Cortex of kidney (tissue), 1 donor: Measurements from ENCODE around the gene JPH2.
"Not testable (repeated sequence)": the region's sequence is repeated elsewhere in the genome, so short reads cannot be mapped to it uniquely, and the experiment has no call there.

Source experiments
- DNase-seq: peaks from one replicate; lab custom pipeline; 2025; lab: John Stamatoyannopoulos, UW

JPH2 gene

GRCh38 chr20:44159125-44159524, 27.9 kb downstream of the JPH2 start:
- no peak for DNase-seq

DNA sequence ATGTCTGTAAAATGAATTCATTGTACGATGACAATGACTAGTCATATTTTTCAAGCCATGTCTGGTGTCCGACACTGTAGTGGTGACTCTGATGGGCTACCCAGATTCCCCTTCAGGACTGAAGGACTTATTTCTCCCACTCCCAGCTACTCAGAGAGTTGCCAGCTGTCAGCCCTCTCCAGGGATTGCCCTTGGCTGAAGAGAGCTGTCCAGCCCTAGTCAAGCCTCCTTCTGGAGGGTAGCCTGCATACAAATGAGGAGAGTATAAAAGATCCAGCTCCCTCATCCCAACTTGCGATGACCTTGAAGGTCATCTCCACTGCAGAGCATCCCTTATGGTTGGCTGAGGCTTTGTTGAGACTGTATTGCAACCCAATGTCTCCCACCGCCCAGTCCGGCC, 29.9 kb downstream of the JPH2 start:
- DNase-seq, result no peak

DNA sequence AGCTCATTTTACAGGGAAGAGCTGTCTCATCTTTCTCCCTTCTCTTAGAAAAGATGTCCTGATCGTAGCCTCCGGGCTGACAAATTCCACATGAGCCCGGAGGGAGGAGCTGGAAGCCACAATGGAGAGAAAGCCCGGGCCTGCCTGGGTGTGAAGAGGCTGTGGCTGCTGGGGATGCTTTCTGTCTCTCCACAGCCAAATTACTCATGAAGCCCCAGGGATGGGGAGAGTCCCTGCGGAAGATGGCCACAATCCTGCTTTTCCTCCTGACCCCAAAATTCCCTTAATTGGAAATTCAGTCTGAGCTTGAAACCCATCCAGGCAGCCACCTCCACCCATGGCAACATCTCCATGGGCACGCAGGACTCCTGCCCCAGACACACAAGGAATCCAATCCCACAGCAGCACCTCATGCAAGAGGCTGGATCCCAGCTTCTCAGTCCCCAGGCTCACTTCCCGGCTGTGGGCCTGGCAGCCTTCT, 32.4 kb downstream of the JPH2 start:
- no peak for DNase-seq

DNA sequence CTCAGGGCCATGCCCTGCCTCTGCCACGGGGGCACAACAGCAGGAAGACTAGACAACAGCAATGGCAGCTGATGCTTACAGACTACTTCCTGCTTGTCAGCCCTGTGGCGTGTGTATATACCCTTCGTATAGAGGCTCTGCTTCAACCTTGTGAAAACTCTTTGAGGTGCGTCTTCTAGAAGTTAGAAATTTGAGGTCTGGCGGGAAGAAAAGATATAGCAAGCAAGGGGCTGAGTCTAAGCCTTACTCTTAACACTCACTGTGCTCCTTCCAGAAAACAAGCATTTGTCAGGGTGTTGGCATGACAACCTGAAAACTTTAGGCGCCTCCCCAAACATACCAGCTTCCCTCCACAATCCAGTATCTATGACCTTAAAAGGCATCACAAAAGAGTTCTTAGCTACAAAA, 33.3 kb downstream of the JPH2 start:
- no peak for DNase-seq

GRCh38 chr20:44151621-44152416, 35.2 kb downstream of the JPH2 start:
- DNase-seq, result no peak

- DNase-seq, result no peak
These were observed 40.7 kb downstream of the JPH2 start for GRCh38 chr20:44146272-44146671.

DNA sequence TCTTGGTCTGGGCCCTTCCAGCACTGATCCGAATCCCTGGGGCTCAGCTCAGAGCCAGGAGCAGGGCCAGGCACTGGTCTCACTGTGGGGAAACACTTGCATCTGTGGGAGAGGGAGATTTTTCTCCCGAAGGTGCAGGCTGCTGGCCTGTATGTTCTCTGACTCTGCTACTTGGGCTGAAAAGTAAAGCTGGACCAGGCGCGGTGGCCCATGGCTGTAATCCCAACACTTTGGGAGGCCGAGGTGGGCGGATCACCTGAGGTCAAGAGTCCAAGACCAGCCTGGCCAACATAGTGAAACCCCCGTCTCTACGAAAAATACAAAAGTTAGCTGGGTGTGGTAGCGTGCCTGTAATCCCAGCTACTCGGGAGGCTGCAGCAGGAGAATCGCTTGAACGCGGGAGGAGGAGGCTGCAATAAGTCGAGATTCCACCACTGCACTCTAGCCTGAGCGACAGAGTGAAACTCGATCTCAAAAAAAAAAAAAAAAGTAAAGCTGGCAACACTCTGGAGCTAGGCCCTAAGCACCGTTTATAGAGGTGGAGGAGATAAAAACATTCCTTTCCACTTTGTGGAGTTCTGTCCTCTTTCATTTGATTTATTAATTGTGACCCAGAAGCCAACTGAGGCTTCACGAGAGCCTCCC, 41.7 kb downstream of the JPH2 start:
- DNase-seq, result no peak

- no peak for DNase-seq
These were observed 43.1 kb downstream of the JPH2 start for GRCh38 chr20:44143936-44144335.

DNA sequence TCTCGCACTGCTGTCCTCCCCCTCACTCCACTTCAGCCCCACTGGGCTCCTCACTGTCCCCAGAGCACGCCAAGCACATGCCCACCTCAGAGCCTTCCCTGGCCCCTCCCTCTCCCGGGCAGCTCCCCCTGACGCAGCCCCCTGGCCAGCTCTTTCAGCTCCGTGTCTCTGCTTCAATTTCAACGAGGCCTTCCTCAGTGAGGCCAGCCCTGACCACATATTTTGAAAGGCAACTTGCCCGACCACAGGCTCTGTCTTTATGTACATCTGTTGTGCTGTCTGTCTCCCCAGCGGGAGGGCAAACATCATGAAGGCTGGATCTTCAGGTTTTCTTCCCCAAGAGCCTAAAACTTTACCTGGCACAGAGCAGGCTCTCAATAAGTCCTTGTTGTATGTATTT, 44.6 kb downstream of the JPH2 start:
- no peak for DNase-seq

DNA sequence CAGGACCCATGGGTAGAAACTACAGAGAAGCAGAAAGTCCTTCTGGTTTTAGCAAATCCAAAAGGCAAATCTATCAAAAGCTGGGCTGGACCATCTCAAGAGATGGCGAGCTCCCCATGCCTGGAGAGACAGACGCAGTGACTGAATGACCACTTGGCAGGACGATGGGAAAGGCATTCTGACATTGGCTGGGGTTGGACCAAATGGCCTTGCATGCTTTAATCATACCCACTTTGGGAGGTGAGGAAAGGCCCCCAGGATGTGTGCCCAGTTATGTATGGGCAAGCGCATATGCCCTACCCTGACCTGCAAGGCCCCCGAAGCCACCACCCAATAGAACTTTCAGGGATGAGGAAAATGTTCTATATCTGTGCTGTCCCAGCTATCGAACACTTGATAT, 45.1 kb downstream of the JPH2 start:
- no peak for DNase-seq

DNA sequence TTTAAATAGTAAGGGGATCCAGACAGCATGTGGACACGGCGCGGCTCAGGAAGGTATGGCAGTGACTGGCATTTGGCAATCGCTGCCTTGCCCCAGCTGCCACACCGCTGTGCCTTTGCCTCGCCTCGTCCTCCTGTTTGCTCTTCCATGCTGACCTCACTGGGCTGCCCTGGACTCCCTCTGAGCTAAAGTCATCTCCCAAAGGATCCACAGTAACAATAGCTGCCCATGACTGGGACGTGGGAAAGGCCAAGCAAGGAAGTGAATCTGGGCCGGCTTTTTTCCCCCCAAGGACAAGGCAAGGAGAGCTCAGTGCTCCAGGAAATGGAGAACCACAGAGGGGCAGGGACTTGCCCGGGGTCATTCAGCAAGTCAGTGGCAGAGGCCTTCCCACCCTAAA, 48.1 kb downstream of the JPH2 start:
- DNase-seq, result no peak

DNA sequence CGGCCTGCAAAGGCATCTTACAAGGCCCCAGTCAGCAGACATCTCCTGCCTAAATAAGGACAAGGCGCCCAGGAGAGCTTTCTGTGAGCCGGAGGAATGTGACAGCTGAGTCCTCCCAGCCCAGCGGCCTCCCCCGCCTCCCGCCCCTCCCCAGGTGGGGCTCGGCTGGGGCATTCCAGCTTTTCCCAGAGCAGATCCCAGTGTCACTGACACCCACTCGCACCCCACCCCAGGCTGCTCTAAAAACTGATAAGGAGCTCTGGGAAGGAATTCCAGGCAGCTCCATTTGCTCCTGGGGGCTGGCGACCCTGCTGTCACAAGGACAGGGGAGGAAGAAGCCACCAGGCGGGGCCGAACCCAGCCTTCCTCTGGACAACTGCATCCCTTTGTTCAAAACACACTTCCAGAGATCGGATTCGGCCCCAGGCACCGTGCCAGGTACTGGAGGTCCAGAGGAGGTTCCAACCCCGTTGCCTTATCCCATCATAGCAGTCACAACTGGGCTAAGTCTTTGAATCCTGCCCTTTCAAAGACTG, 49.7 kb downstream of the JPH2 start:
- no peak for DNase-seq

- no peak for DNase-seq
These were observed 50.3 kb downstream of the JPH2 start for GRCh38 chr20:44136579-44137265.

GRCh38 chr20:44135417-44136204, 51.4 kb downstream of the JPH2 start:
- DNase-seq, result no peak

DNA sequence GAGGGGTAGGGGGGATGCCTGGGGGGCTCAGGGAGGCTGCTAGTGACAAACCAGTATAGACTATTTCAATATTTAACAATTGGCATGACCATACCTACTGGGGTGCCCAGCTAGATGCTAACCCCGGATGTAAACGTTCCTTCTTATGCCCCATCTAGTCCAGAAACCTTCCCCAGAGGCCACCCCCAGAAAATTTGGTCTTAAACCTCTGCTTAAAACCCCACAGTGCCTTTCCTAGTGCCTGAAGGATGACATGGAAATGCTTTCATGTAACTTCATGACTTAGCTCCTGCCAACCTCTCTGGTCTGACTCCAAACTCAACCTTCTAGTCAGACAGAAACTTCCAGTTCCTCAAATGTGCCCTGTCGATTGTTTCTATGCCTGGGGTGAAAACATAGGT, 52.0 kb downstream of the JPH2 start:
- DNase-seq, result no peak

- DNase-seq, result no peak
These were observed 53.6 kb downstream of the JPH2 start for GRCh38 chr20:44133424-44133823.

DNA sequence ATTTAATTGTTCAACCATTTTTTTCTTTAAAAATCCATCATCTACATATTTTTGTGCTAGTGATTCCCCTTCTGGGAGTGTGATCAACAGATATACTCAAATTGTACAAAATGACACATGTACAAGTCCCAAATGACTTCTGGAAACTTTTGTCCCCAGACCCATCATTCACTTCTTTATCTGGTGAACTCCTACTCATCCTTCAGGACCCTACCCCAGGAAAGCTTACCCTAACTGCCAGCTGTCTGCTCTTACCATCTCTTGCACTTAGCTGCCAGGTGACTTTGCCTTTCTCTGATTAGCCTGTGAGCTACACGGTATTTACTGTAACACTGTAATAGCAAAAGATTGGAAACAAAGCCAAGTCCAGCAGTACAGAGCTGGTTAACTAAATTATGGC, 55.3 kb downstream of the JPH2 start:
- DNase-seq, result no peak

DNA sequence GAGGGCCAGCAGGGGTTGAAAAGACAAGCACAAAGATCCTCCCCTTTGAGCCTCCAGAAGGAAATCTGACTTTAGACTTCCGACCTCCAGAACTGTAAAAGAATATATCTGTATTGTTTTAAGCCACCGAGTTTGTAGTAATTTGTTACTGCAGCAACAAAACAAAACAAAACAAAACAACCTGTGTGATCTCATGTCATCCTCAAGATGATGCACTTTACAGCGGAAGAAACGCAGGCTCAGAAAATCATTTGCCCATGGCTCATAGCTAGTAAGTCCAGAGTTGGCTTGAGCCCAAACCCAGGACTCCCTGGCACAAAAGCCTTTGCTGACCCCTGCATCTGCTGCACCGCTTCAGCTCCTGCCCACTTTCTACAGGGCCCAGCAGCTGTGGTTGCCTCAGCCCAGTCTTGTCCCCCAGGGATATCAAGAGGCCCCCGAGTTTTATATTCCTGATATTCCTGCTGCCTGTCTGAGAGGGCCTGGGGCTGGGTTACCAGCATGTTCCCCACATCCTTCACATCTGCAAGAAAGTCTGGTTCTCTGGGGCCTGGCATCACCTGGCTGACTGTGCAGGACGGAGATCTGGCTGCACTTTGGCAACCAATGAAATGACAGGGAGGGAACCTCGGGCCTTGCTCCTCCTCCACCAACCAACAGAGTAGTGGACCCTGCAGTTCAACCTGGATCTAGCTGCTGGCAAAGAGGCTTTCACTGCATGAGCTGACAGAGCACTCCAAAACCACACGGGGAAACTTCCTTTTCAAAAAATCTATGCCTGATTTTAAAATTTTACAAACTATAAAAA, 56.9 kb downstream of the JPH2 start:
- DNase-seq, result no peak

GRCh38 chr20:44129300-44129699, 57.7 kb downstream of the JPH2 start:
- not testable (repeated sequence) for DNase-seq

- DNase-seq, result no peak
These were observed 60.5 kb downstream of the JPH2 start for GRCh38 chr20:44126445-44126844.
